NCI-H2107 treated with DMSO at 0.1 percent for 48 hours (cell line): ENCODE results near the gene HNF1A.

Experiments used
- DNase-seq: peaks from one replicate; lab custom pipeline; 2025; ENCODE audit not compliant: unreplicated experiment; lab: John Stamatoyannopoulos, UW

The HNF1A gene

GRCh38 chr12:120988234-120988633 lies 9.9 kb downstream of the HNF1A start:
- no peak for DNase-seq

DNA sequence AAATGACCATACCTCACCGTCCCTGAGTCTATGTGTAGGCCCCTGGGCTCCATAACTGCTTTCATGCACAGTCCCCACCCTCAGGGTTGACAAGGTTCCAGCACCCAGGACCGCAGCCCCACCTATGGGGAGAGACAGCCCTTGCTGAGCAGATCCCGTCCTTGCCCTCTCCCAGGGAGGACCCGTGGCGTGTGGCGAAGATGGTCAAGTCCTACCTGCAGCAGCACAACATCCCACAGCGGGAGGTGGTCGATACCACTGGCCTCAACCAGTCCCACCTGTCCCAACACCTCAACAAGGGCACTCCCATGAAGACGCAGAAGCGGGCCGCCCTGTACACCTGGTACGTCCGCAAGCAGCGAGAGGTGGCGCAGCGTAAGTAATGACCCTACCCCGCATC lies 10.3 kb downstream of the HNF1A start:
- no peak for DNase-seq

DNA sequence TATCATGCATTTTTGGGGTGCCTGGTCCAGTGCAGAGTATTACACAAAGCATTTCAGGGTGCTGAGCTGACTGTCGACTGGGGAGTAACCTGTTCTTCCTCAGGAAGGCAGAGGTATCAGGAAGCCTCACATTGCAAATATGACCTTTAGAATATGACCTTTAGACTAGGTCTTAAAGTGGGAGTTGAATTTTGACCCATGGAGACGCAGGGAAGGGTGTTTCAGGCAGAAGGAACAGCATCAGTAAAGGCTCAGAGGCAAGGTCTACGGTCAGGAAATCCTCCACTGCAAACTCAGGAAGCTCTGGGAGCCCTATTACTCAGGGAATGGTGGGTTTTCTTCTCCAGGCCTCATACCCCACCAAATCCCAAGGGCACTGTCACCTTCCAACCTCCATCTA lies 11.3 kb downstream of the HNF1A start:
- DNase-seq, result no peak

DNA sequence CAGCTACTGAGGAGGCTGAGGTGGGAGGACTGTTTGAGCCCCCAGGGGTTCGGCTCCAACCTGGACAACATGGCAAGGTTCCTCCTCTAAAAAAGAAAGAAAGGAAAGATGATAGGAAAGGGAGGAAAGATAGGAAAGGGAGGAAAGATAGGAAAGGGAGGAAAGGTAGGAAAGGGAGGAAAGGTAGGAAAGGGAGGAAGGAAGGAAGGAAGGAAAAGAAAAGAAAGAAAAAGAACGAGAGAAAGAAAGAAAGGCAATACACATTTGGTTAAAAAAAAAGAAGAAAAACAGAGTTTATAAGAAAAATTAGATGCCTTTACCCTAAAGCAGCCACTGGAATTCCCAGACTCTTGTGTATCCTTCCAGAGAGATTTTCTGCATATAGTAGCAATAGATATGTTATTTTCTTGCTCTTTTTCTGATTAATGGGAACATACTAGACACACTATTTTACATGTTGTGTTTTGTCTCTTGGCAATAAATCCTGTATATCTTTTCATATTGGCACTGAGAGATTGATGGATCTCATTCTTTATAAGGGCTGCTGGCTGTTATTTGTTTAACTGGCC lies 12.2 kb downstream of the HNF1A start:
- DNase-seq, result no peak

DNA sequence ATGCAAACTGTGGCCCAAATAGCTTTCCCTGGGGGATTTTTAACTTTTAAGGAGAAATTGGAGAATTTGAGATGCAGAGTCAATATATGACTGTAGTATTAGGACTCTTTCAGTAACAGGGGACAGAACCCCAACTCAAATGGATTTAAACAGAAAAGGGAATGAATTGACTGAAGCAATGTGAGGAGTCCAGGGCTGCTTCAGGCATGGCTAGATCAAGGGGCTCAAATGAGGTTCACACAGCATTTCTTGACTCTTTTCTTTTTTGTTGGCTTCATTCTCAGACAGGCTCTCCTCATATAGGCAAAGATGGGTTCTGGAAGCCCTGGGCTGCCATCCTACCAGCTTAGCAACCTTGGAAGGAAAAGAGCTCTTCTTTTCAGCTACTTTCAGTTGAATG lies 13.6 kb downstream of the HNF1A start:
- no peak for DNase-seq

- DNase-seq, result no peak
Observed at GRCh38 chr12:120992989-120993388, 14.6 kb downstream of the HNF1A start.

DNA sequence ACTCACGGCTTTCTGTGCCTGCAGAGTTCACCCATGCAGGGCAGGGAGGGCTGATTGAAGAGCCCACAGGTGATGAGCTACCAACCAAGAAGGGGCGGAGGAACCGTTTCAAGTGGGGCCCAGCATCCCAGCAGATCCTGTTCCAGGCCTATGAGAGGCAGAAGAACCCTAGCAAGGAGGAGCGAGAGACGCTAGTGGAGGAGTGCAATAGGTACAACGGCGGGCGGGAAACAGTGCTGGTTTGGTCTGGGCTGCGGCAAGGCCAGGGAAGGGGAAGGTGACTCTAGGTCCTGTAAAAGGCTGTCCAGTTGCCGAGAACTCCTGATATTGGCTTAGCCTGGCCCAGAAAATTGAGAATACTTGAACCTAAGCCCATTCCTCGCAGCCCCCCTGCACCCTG lies 15.2 kb downstream of the HNF1A start:
- no peak for DNase-seq

DNA sequence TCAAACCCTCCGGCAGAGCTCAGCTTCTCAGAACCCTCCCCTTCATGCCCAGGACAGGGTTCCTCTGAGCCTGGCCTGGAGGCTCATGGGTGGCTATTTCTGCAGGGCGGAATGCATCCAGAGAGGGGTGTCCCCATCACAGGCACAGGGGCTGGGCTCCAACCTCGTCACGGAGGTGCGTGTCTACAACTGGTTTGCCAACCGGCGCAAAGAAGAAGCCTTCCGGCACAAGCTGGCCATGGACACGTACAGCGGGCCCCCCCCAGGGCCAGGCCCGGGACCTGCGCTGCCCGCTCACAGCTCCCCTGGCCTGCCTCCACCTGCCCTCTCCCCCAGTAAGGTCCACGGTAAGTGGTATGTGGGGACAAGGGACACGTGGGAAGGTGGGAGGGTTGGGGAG lies 15.7 kb downstream of the HNF1A start:
- no peak for DNase-seq

- no peak for DNase-seq
Observed at GRCh38 chr12:120994589-120995337, 16.4 kb downstream of the HNF1A start.

DNA sequence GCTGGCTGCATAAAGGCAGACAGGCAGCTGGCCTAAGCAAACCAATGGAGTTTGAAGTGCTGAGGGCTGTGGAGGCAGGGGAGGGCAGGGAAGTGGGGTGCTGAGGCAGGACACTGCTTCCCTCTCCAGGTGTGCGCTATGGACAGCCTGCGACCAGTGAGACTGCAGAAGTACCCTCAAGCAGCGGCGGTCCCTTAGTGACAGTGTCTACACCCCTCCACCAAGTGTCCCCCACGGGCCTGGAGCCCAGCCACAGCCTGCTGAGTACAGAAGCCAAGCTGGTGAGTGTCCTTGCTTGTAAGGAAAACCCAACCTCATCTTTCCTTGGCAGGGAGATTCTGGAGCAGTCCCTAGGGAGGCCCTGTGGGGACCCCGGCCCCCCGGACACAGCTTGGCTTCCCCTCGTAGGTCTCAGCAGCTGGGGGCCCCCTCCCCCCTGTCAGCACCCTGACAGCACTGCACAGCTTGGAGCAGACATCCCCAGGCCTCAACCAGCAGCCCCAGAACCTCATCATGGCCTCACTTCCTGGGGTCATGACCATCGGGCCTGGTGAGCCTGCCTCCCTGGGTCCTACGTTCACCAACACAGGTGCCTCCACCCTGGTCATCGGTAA lies 17.9 kb downstream of the HNF1A start:
- DNase-seq, result no peak

GRCh38 chr12:120997448-120997847 lies 19.1 kb downstream of the HNF1A start:
- DNase-seq, result no peak

DNA sequence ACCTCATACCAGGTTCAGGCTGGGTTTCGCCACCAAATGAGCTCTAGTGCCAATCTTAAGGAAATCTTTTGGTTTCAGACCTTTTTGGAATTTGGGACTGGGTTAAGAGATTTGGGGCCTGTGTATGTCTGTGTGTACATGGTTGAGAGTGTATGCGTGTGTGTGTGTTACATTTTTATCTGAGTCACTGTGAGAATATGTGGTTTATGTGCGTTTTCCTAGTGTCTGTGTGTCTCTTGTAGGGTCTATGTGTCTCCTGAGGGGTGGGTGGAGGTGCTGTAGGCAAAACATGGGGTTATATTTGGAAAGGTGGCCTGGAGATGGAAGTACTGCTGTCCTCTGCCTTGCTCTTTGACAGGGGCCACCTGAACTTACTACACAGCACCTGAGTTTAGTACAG lies 20.1 kb downstream of the HNF1A start:
- no peak for DNase-seq

- no peak for DNase-seq
Observed at GRCh38 chr12:120999191-121000120, 21.1 kb downstream of the HNF1A start.

DNA sequence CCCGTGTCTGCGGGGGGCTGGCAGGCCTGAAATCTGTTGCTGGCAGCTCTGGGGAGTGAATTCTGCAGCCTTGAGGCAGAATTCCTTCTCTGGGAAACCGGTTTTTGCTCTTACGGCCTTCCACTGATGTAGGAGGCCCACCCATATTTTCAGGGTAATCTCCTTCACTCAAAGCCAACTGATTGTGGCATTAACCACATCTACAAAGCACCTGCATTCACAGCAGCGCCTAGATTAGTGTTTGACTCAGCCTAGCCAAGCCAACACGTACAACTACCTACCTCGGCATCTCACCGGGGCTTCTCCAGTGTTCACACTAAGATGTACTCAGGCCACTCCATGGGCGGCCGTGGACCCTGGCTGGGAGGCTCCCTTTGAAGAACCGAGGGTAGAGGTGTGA lies 22.2 kb downstream of the HNF1A start:
- DNase-seq, result no peak

DNA sequence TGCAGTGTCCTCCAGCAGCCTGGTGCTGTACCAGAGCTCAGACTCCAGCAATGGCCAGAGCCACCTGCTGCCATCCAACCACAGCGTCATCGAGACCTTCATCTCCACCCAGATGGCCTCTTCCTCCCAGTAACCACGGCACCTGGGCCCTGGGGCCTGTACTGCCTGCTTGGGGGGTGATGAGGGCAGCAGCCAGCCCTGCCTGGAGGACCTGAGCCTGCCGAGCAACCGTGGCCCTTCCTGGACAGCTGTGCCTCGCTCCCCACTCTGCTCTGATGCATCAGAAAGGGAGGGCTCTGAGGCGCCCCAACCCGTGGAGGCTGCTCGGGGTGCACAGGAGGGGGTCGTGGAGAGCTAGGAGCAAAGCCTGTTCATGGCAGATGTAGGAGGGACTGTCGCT lies 22.7 kb downstream of the HNF1A start:
- DNase-seq, result no peak

GRCh38 chr12:121001841-121002483 lies 23.6 kb downstream of the HNF1A start:
- no peak for DNase-seq

GRCh38 chr12:121003650-121004049 lies 25.3 kb downstream of the HNF1A start:
- no peak for DNase-seq

DNA sequence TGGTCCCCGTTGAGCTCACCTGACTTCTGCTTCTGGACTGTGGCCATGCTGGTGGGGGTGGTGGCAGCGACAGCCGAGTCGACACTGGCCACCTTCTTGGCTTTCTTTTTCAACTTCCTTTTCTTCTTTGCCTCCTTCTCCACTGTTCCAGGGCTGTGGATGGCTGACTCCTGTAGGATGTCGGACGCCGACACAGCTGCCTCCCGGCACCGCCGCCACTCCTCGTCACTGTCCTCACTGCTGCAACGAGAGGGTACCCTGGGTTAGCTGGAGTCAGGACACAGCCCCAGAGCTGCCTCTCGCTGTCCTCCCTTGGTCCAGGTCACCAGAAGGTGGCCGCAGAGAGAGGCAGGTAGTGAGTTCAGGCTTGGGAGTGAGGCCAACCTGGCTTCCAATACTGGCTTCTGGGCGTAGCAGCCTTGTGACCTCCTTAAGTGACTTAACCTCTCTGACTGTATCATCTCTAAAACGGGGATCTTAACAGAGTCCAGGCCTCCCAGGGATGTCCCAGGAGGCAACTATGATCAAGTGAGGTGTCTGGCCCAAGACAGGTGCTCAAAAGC lies 26.0 kb downstream of the HNF1A start:
- no peak for DNase-seq

DNA sequence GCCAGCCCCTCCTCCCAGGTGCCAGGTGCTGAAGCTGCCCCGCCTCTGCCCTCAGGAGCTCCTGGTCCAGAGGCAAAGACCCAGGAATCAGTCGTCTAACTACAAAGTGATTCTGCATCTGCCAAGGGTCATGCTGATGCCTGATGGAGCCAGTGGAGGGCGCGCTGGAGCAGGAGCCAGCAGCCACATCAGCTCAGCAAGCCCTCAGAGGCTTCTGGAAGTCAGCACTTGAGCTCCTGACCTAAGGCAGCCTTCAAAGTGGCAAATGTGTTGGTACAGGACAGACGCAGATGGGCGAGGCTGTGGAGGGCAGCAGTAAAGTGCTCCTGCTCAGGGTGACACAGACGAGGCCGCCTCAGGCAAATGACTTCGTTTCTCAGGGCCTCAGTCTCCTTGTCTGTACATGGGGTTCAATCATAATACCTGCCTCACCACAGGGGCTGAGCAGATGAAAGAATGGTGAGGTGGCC lies 27.0 kb downstream of the HNF1A start:
- peak; percentile 60 for DNase-seq

DNA sequence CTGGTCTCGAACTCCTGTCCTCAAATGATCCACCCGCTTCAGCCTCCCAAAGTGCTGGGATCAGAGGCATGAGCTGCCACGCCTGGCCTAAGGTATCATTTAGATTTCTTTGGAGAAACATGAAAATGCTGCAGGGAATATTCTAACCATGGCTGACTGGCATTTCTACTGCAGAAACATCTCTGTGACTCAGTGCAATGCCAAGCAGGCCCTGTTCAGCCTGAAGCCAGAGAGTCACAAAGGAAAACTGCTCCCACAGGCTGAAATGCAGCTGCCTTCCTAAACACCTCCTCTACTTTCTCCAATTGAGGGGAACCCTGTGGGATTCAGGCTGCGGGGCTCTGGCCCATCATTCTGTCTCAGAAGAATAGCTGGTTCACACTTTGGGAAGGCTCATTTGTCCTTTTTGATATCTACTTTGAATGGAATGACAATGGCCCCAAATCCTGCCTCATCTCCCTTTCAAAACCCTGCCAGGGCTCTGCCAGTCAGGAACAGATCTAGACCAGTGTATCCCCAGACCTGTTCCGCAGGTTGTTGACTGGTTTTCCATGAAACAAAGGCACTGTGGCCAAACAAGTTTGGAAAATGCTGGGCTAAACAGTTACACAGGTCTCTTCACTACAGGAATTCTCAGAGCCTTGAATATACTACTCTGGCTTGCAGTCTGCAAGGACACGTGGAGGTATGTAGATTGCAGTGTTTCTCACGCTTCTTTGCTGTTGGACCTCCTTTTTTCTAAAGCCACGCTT lies 30.2 kb downstream of the HNF1A start:
- no peak for DNase-seq
